HG03095 (cell line): ENCODE data around the gene ADARB2.

Source experiments
- ATAC-seq: cut with Tn5 transposase; IDR thresholded peaks from one replicate; pipeline ENCODE4 v1.9.1; 2021; ENCODE audit warnings: moderate library complexity; ENCODE audit not compliant: unreplicated experiment

ADARB2 gene

GRCh38 chr10:1736144-1736971 is 967 bp downstream of the ADARB2 start:
- no peak for ATAC-seq

- ATAC-seq: no peak
Measured at GRCh38 chr10:1735562-1735961, 1.8 kb downstream of the ADARB2 start.

GRCh38 chr10:1734288-1734687 is 3.0 kb downstream of the ADARB2 start:
- ATAC-seq: no peak

GRCh38 chr10:1733720-1734119 is 3.6 kb downstream of the ADARB2 start:
- no peak for ATAC-seq

- no peak for ATAC-seq
Measured at GRCh38 chr10:1732564-1732996, 4.7 kb downstream of the ADARB2 start.

- no peak for ATAC-seq
Measured at GRCh38 chr10:1731592-1731991, 5.7 kb downstream of the ADARB2 start.

GRCh38 chr10:1729751-1730150 is 7.6 kb downstream of the ADARB2 start:
- no peak for ATAC-seq

- no peak for ATAC-seq
Measured at GRCh38 chr10:1726861-1727260, 10.5 kb downstream of the ADARB2 start.

- no peak for ATAC-seq
Measured at GRCh38 chr10:1724921-1725488, 12.3 kb downstream of the ADARB2 start.

GRCh38 chr10:1716839-1717238 is 20.5 kb downstream of the ADARB2 start:
- no peak for ATAC-seq

GRCh38 chr10:1715821-1716220 is 21.5 kb downstream of the ADARB2 start:
- no peak for ATAC-seq

- ATAC-seq: no peak
Measured at GRCh38 chr10:1712944-1713671, 24.2 kb downstream of the ADARB2 start.

- no peak for ATAC-seq
Measured at GRCh38 chr10:1712314-1712713, 25.0 kb downstream of the ADARB2 start.

GRCh38 chr10:1709161-1709560 is 28.2 kb downstream of the ADARB2 start:
- ATAC-seq: no peak

- ATAC-seq: no peak
Measured at GRCh38 chr10:1708746-1709145, 28.6 kb downstream of the ADARB2 start.

- no peak for ATAC-seq
Measured at GRCh38 chr10:1706711-1707110, 30.6 kb downstream of the ADARB2 start.

- ATAC-seq: no peak
Measured at GRCh38 chr10:1706256-1706655, 31.1 kb downstream of the ADARB2 start.

- ATAC-seq: no peak
Measured at GRCh38 chr10:1698185-1698584, 39.1 kb downstream of the ADARB2 start.

GRCh38 chr10:1696106-1696505 is 41.2 kb downstream of the ADARB2 start:
- no peak for ATAC-seq

- ATAC-seq: no peak
Measured at GRCh38 chr10:1690086-1690485, 47.2 kb downstream of the ADARB2 start.

GRCh38 chr10:1688531-1688930 is 48.8 kb downstream of the ADARB2 start:
- ATAC-seq: no peak

- ATAC-seq: no peak
Measured at GRCh38 chr10:1687623-1688150, 49.6 kb downstream of the ADARB2 start.
